Measurements from ENCODE around the gene OGT.
"Not testable (repeated sequence)": the region's sequence is repeated elsewhere in the genome, so short reads cannot be mapped to it uniquely, and the experiment has no call there.

OGT gene

DNA sequence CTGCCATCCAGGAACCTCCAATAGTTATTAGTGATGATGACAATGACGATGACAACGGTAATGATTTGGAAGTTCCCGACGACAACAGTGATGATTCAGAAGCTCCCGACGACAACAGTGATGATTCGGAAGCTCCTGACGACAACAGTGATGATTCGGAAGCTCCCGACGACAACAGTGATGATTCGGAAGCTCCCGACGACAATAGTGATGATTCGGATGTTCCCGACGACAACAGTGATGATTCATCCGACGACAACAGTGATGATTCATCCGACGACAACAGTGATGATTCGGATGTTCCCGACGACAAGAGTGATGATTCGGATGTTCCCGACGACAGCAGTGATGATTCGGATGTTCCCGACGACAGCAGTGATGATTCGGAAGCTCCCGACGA is 70.7 kb downstream of the OGT start:
- H3K9ac ChIP-seq (ENCODE audit: low read depth, low read length) = no peak overlapping the region
- no peak overlapping the region for H3K27ac ChIP-seq (ENCODE audit: low read length)
- peaks cover 25% of the 10 kb centered on the region for H3K36me3 ChIP-seq (ENCODE audit: insufficient read depth, low read depth, low read length)
- no peaks in the 10 kb centered on the region for H3K27me3 ChIP-seq (ENCODE audit: insufficient read depth, low read length)
- no peak overlapping the region for H3K4me3 ChIP-seq (ENCODE audit: low read length)
- no peaks in the 10 kb centered on the region for H3K4me1 ChIP-seq (ENCODE audit: insufficient read depth, low read length)
- H3K9me3 ChIP-seq (ENCODE audit: insufficient read depth, low read depth, low read length) = no peaks in the 10 kb centered on the region

- H3K4me1 ChIP-seq (ENCODE audit: insufficient read depth, low read length) = no peaks in the 10 kb centered on the region
- no peak overlapping the region for H3K9ac ChIP-seq (ENCODE audit: low read depth, low read length)
- H3K27ac ChIP-seq (ENCODE audit: low read length) = no peak overlapping the region
- H3K36me3 ChIP-seq (ENCODE audit: insufficient read depth, low read depth, low read length) = peaks cover 29% of the 10 kb centered on the region
- no peak overlapping the region for H3K4me3 ChIP-seq (ENCODE audit: low read length)
- H3K27me3 ChIP-seq (ENCODE audit: insufficient read depth, low read length) = no peaks in the 10 kb centered on the region
- no peaks in the 10 kb centered on the region for H3K9me3 ChIP-seq (ENCODE audit: insufficient read depth, low read depth, low read length)
Observed at GRCh38 chrX:71604141-71604540, 71.2 kb downstream of the OGT start.

DNA sequence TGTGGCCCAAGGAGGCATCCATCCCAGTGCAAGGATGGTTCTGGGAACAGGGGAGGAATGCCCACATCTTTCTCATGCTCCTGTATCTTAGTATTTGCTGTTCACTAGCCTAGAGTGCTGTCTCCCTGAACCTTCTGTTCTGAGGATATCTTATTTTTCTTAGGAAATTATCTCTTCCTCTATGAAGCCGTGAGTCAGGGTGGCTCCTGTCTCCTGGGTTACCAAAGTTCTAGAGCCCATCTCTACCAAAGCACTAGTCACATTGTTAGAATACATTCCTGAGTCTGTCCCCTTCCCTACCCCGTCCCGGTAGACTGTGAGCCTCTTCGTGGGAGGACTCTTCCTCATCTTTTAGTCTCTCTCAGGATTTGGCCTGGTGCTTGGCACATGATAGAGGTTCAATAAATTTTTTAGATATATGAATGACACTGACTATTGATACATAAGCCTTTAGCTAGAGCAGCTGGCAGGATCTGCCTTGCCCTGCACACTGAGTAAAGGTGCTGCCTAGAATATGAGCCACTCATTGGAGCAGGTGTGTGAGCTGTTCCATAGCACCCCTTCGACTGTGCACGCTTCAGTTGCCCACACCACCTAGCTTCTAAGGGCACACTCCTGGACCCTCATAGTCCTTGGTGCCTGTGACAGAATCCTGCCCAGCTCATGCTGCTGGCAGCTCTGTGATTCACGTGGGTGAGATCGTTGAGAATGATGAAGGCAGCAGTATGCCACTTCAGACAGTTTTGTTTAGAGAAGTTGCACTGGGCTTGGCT is 72.1 kb downstream of the OGT start:
- H3K27ac ChIP-seq (ENCODE audit: low read length) = no peak overlapping the region
- no peaks in the 10 kb centered on the region for H3K9me3 ChIP-seq (ENCODE audit: insufficient read depth, low read depth, low read length)
- H3K36me3 ChIP-seq (ENCODE audit: insufficient read depth, low read depth, low read length) = peaks cover 36% of the 10 kb centered on the region
- H3K4me3 ChIP-seq (ENCODE audit: low read length) = no peak overlapping the region
- no peaks in the 10 kb centered on the region for H3K27me3 ChIP-seq (ENCODE audit: insufficient read depth, low read length)
- no peaks in the 10 kb centered on the region for H3K4me1 ChIP-seq (ENCODE audit: insufficient read depth, low read length)
- no peak overlapping the region for H3K9ac ChIP-seq (ENCODE audit: low read depth, low read length)

DNA sequence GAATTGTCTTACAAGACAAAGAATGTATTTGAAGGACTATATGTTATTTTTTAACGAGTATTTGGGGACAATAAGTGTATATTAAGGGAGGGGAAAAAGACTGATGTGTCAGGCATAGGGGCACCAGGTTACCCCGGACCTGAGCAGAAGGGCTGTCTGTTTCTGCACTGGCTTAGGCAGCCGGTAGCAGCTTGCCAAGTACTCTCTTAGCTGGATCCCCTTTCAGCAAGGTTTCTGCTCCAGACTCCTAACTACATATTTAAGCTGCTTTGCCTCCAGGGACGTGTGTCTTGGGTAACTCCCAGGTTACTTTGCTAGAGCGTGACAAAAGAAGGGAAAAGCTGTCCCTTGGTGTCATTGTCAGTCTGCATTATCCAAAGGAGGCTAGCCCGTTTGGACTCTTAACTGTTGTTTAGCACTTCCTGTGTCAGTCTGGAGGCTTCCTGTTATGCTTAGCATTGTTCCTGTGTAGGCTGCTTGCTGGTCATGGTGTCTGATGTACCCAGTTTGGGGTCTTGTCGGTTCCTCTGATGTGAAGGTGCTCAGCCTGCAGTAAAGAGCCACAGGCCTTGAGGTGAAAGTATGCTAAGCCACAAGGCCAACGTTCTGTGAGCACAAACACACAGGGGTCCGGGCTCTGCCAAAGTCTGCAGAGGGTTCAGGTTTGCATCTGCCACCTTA is 73.8 kb downstream of the OGT start:
- Histone ChIP-seq H3K36me3 (ENCODE audit: insufficient read depth, low read depth, low read length) (peaks cover 41% of the 10 kb centered on the region), H3K4me3 (ENCODE audit: low read length) (no peak overlapping the region), H3K27ac (ENCODE audit: low read length) (no peak overlapping the region), H3K27me3 (ENCODE audit: insufficient read depth, low read length) (no peaks in the 10 kb centered on the region), H3K9ac (ENCODE audit: low read depth, low read length) (no peak overlapping the region), H3K4me1 (ENCODE audit: insufficient read depth, low read length) (no peaks in the 10 kb centered on the region), H3K9me3 (ENCODE audit: insufficient read depth, low read depth, low read length) (no peaks in the 10 kb centered on the region)

- no peak overlapping the region for H3K9ac ChIP-seq (ENCODE audit: low read depth, low read length)
- H3K9me3 ChIP-seq (ENCODE audit: insufficient read depth, low read depth, low read length) = no peaks in the 10 kb centered on the region
Observed at GRCh38 chrX:71607488-71607887, 74.6 kb downstream of the OGT start.

DNA sequence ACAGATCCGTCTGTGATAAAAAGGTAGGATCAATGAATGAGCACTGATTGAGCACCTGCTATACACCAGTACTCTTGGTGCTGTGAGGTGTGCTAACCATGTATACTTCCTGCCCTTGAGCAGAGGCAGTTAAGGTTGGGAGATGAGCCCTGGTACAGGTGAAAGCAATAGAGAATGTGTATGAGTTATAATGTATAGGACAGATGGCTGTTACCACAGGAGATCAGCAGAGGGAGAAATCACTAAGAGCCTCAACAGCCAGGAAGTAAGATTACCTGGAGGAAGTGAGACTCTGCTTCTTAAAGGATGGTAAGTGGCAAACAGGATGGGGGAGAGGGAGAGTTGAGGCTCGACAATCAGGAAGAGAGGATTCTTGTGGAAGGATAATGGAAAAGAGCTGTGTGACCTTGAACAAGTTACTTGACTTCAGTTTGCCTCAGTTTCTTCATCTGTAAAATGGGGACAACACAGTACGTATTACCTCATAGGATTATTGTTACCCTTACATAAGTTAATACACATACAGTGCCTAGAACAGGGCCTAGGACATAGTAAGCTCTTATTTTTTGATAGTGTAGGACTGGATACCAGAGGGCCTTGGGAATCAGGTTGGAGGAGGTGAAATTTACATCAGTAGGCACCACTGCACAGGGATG is 76.3 kb downstream of the OGT start:
- peaks cover 47% of the 10 kb centered on the region; the same call in 1 of the 2 replicates for H3K36me3 ChIP-seq (ENCODE audit: insufficient read depth, low read depth, low read length)
- no peak overlapping the region for H3K27ac ChIP-seq (ENCODE audit: low read length)
- H3K27me3 ChIP-seq (ENCODE audit: insufficient read depth, low read length) = no peaks in the 10 kb centered on the region
- no peak overlapping the region for H3K4me3 ChIP-seq (ENCODE audit: low read length)
- H3K9me3 ChIP-seq (ENCODE audit: insufficient read depth, low read depth, low read length) = no peaks in the 10 kb centered on the region
- H3K9ac ChIP-seq (ENCODE audit: low read depth, low read length) = no peak overlapping the region
- no peaks in the 10 kb centered on the region for H3K4me1 ChIP-seq (ENCODE audit: insufficient read depth, low read length)

More at GRCh38 chrX:71607488-71607887, 74.6 kb downstream of the OGT start:
- Histone ChIP-seq H3K36me3 (ENCODE audit: insufficient read depth, low read depth, low read length) (peaks cover 44% of the 10 kb centered on the region), H3K27me3 (ENCODE audit: insufficient read depth, low read length) (no peaks in the 10 kb centered on the region), H3K27ac (ENCODE audit: low read length) (no peak overlapping the region), H3K4me3 (ENCODE audit: low read length) (no peak overlapping the region), H3K4me1 (ENCODE audit: insufficient read depth, low read length) (no peaks in the 10 kb centered on the region)

DNA sequence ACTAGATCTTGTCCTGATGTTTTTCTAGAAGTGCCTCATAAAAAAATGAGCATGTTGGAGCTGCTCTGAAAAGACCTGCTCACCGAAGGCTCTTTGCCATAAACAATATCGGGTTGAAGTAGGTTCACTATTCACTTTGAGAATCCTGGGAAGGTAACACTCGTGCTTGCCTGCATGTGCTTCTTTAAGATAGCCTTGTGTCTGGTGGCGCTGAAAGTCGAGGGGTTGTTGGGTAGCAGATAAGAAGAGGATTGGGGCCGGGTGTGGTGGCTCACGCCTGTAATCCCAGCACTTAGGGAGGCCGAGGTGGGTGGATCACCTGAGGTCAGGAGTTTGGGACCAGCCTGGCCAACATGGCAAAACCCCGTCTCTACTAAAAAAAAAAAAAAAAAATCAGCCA is 78.8 kb downstream of the OGT start:
- H3K4me1 ChIP-seq (ENCODE audit: insufficient read depth, low read length); H3K4me3 ChIP-seq (ENCODE audit: low read length); H3K9me3 ChIP-seq (ENCODE audit: insufficient read depth, low read depth, low read length); H3K27ac ChIP-seq (ENCODE audit: low read length); H3K27me3 ChIP-seq (ENCODE audit: insufficient read depth, low read length); H3K9ac ChIP-seq (ENCODE audit: low read depth, low read length): not testable (repeated sequence)
- H3K36me3 ChIP-seq (ENCODE audit: insufficient read depth, low read depth, low read length) = peaks cover 30% of the 10 kb centered on the region; the same call in 1 of the 2 replicates

DNA sequence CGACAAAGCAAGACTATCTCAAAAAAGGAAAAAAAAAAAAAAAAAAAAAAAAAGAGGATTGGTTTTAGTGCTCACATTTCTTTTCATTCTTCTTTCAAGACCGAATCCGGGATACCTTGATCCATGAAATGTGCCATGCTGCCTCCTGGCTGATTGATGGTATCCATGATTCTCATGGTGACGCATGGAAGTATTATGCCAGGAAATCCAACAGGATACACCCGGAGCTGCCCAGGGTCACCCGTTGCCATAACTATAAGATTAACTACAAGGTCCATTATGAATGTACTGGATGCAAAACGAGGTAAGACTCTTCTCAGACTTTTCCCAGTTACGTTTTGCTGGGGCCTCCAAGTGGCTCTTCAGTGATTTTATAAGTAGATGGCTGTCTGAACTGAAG is 79.4 kb downstream of the OGT start:
- H3K9ac ChIP-seq (ENCODE audit: low read depth, low read length) = no peak overlapping the region
- H3K36me3 ChIP-seq (ENCODE audit: insufficient read depth, low read depth, low read length) = peaks cover 30% of the 10 kb centered on the region; the same call in 1 of the 2 replicates
- no peak overlapping the region for H3K4me3 ChIP-seq (ENCODE audit: low read length)
- no peak overlapping the region for H3K27ac ChIP-seq (ENCODE audit: low read length)
- H3K4me1 ChIP-seq (ENCODE audit: insufficient read depth, low read length) = no peaks in the 10 kb centered on the region
- no peaks in the 10 kb centered on the region for H3K27me3 ChIP-seq (ENCODE audit: insufficient read depth, low read length)
- H3K9me3 ChIP-seq (ENCODE audit: insufficient read depth, low read depth, low read length) = no peaks in the 10 kb centered on the region

- H3K9me3 ChIP-seq (ENCODE audit: insufficient read depth, low read depth, low read length) = no peaks in the 10 kb centered on the region
- H3K36me3 ChIP-seq (ENCODE audit: insufficient read depth, low read depth, low read length) = peaks cover 19% of the 10 kb centered on the region; the same call in 1 of the 2 replicates
Observed at GRCh38 chrX:71615056-71615455, 82.2 kb downstream of the OGT start.

DNA sequence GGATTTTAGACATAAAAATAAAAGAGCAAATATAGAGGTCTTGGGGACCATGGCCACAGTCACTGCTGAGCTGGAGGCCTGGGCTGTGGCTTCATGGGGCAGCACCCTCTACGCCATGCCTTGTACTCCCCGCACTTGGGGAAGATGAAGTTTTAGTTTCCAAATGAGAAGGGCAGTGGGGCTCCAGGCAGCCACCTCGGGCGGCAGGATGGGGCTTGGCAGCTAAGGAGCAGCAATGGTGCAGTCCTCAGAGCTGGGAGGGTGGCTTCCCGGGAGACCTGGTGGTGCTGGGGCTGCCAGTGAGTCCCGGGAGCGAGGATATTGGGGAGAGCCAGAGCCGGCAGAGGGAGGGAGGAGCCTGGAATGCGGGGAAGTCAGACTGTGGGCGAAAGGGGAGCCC is 83.0 kb downstream of the OGT start:
- no peaks in the 10 kb centered on the region for H3K9me3 ChIP-seq (ENCODE audit: insufficient read depth, low read depth, low read length)

More at GRCh38 chrX:71615056-71615455, 82.2 kb downstream of the OGT start:
- Histone ChIP-seq H3K27me3 (ENCODE audit: insufficient read depth, low read length) (no peaks in the 10 kb centered on the region), H3K4me3 (ENCODE audit: low read length) (no peak overlapping the region), H3K9ac (ENCODE audit: low read depth, low read length) (no peak overlapping the region), H3K4me1 (ENCODE audit: insufficient read depth, low read length) (no peaks in the 10 kb centered on the region), H3K27ac (ENCODE audit: low read length) (no peak overlapping the region)

DNA sequence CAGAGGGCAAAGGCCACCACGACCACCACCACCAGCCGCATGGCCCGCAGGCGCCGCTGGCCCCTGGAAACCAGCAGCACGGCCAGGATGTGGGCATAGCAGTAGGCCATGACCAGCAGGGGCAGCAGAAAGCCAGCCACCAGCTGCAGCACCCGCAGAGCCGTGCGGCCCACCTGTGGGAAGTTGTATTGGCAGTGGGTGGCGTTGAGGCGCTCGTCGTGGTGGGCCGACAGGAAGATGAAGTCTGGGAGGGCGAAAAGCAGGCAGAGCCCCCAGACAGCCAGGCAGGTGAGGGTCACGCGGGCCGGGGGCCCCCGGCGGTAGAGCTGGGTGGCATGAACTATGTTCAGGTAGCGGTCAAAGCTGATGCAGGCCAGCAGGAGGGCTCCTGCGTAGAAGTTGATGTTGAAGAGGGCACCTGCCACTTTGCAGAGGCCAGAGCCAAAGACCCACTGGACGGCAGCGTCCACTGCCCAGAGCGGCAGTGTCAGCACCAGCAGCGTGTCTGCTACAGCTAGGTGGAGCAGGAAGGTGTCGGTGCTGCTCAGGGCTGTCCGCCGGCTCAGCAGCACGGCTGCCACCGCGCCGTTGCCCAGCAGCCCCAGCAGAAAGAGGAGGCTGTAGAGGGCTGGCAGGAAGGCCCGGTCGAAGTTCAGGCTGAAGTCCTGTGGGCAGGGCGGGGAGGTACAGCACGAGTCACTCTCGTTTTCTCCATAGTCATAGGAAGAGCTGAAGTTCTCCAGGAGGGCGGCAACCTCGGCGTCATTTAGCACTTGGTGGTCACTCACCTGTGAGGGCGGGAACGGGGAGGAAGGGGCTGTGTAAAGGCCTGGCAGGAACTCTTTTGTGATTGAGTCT is 84.0 kb downstream of the OGT start:
- Histone ChIP-seq H3K4me3 (ENCODE audit: low read length) (no peak overlapping the region), H3K27me3 (ENCODE audit: insufficient read depth, low read length) (no peaks in the 10 kb centered on the region), H3K27ac (ENCODE audit: low read length) (no peak overlapping the region), H3K4me1 (ENCODE audit: insufficient read depth, low read length) (no peaks in the 10 kb centered on the region), H3K36me3 (ENCODE audit: insufficient read depth, low read depth, low read length) (peaks cover 14% of the 10 kb centered on the region; the same call in 1 of the 2 replicates), H3K9me3 (ENCODE audit: insufficient read depth, low read depth, low read length) (no peaks in the 10 kb centered on the region), H3K9ac (ENCODE audit: low read depth, low read length) (no peak overlapping the region)

More for the DNA sequence above, 83.0 kb downstream of the OGT start:
- Histone ChIP-seq H3K4me3 (ENCODE audit: low read length) (no peak overlapping the region), H3K36me3 (ENCODE audit: insufficient read depth, low read depth, low read length) (peaks cover 14% of the 10 kb centered on the region; the same call in 1 of the 2 replicates), H3K9ac (ENCODE audit: low read depth, low read length) (no peak overlapping the region), H3K4me1 (ENCODE audit: insufficient read depth, low read length) (no peaks in the 10 kb centered on the region), H3K27me3 (ENCODE audit: insufficient read depth, low read length) (no peaks in the 10 kb centered on the region), H3K27ac (ENCODE audit: low read length) (no peak overlapping the region)

Data from iPS-20b (cell line).